ENCODE measurements around the gene AQP7.

AQP7 gene

GRCh38 chr9:33381231-33381791, 21.1 kb downstream of the AQP7 start:
- POLR2A ChIA-PET: interaction anchor here (0.7 kb wide), 1 partner anchor 67 kb away, joined by 8 read pairs; no protein-coding TSS in a partner anchor
- Histone ChIP-seq H3K4me3 (ENCODE audit: low read depth, low read length) (no peak overlapping the region), H3K9me3 (ENCODE audit: control insufficient read depth, insufficient read depth, low read depth, low read length) (no peaks in the 10 kb centered on the region), H3K27ac (ENCODE audit: extremely low read depth, low read depth, low read length) (no peak overlapping the region), H3K4me1 (ENCODE audit: control insufficient read depth, insufficient read depth, low read length) (no peaks in the 10 kb centered on the region), H3K36me3 (ENCODE audit: control insufficient read depth in 2 of 2, insufficient read depth in 1 of 2, low read length in 2 of 2) (no peaks in the 10 kb centered on the region)
- peak; percentile 10; the same call in 1 of the 2 replicates for TF ChIP-seq ZFHX2 (tag by site-specific recombination; conservative IDR thresholded peaks at IDR 0.05)
- no peak for TF ChIP-seq ZNF514 (tag by site-specific recombination; IDR thresholded peaks at IDR 0.05)
- TF ChIP-seq, protein P1, sequence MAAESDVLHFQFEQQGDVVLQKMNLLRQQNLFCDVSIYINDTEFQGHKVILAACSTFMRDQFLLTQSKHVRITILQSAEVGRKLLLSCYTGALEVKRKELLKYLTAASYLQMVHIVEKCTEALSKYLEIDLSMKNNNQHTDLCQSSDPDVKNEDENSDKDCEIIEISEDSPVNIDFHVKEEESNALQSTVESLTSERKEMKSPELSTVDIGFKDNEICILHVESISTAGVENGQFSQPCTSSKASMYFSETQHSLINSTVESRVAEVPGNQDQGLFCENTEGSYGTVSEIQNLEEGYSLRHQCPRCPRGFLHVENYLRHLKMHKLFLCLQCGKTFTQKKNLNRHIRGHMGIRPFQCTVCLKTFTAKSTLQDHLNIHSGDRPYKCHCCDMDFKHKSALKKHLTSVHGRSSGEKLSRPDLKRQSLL (tag by site-specific recombination; IDR thresholded peaks at IDR 0.05): no peak
- no peak for TF ChIP-seq ZBTB17 (tag by site-specific recombination; IDR thresholded peaks at IDR 0.05)
- no peak for TF ChIP-seq ELK4 (IDR thresholded peaks at IDR 0.05; ENCODE audit: borderline replicate concordance, low read depth, low read length)
- no peak for TF ChIP-seq ZNF426 (tag by site-specific recombination; IDR thresholded peaks at IDR 0.05)
- CTCF ChIA-PET: interaction anchor here (1.0 to 2.4 kb wide), 6 partner anchors 10 to 72 kb away, joined by 3 to 6 read pairs (median 4); partner anchors contain the start of gene AQP3

DNA sequence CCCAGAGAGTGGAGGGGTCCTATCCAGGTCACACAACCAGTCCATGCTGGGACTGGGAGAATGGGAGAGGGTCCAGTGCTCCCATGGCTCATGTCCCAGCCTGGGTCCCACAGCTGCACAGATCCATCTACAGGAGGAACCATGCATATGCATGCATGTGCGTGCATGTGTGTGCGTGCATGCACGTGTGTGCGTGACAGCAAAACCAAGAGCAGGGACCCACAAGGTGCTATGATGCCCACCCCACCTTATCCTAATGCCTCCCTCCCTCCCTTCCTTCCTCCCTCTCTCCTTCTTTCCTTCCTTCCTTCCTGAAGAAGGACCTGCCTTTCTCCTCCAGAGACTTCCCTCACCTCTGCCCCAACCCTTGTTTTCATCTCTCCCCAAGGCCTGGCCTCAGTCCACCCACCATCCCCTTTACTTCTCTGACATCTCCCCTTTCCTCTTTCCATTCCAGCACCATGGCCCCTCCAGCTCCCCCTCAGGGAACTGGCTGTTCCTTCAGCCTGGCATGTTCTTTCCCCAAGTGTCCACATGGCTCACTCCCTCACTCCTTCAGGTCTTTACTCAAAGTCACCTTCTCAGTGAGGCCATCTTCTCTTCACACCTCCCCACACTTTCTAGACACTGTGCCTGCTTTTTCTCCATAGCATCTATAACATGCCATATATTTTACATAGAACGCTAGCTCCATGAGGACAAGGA, 21.8 kb downstream of the AQP7 start:
- POLR2A ChIA-PET: interaction anchor here (0.7 to 1.9 kb wide), 2 partner anchors 67 to 93 kb away, joined by 5 to 8 read pairs; partner anchors contain the start of gene NOL6
- Histone ChIP-seq H3K27ac (ENCODE audit: extremely low read depth, low read depth, low read length) (no peak overlapping the region), H3K4me1 (ENCODE audit: control insufficient read depth, insufficient read depth, low read length) (no peaks in the 10 kb centered on the region), H3K9me3 (ENCODE audit: control insufficient read depth, insufficient read depth, low read depth, low read length) (no peaks in the 10 kb centered on the region), H3K36me3 (ENCODE audit: control insufficient read depth in 2 of 2, insufficient read depth in 1 of 2, low read length in 2 of 2) (no peaks in the 10 kb centered on the region), H3K4me3 (ENCODE audit: low read depth, low read length) (no peak overlapping the region)
- CTCF ChIA-PET: interaction anchor here (0.5 to 2.4 kb wide), 9 partner anchors 11 to 86 kb away, joined by 3 to 6 read pairs (median 3); partner anchors contain the start of gene AQP3
- TF ChIP-seq ZNF366 (tag by site-specific recombination; conservative IDR thresholded peaks at IDR 0.05) (peak; percentile 65), ZNF416 (tag by site-specific recombination; IDR thresholded peaks at IDR 0.05) (no peak), ZNF341 (tag by site-specific recombination; IDR thresholded peaks at IDR 0.05; ENCODE audit: low read depth) (peak; percentile 30; the same call in 1 of the 2 replicates)

- Histone ChIP-seq H3K4me1 (ENCODE audit: control insufficient read depth, insufficient read depth, low read length) (no peaks in the 10 kb centered on the region), H3K4me3 (ENCODE audit: low read depth, low read length) (no peak overlapping the region), H3K9me3 (ENCODE audit: control insufficient read depth, insufficient read depth, low read depth, low read length) (no peaks in the 10 kb centered on the region), H3K36me3 (ENCODE audit: control insufficient read depth in 2 of 2, insufficient read depth in 1 of 2, low read length in 2 of 2) (no peaks in the 10 kb centered on the region), H3K27ac (ENCODE audit: extremely low read depth, low read depth, low read length) (no peak overlapping the region)
- CTCF ChIA-PET: interaction anchor here (0.5 to 2.4 kb wide), 11 partner anchors 12 to 342 kb away, joined by 3 to 6 read pairs (median 3); partner anchors contain the start of gene AQP3
- POLR2A ChIA-PET: interaction anchor here (1.9 kb wide), 1 partner anchor 94 kb away, joined by 5 read pairs; the partner anchor contains the start of gene NOL6
- TF ChIP-seq ZNF549 (tag by site-specific recombination; IDR thresholded peaks at IDR 0.05) (no peak), HOXA7 (CRISPR knock-in tag; IDR thresholded peaks at IDR 0.05; ENCODE audit: borderline replicate concordance) (no peak), ZNF169 (tag by site-specific recombination; IDR thresholded peaks at IDR 0.05) (no peak), MZF1 (tag by site-specific recombination; IDR thresholded peaks at IDR 0.05; ENCODE audit: borderline replicate concordance) (no peak), ZNF521 (tag by site-specific recombination; IDR thresholded peaks at IDR 0.05) (no peak)
- TF ChIP-seq, protein P2, sequence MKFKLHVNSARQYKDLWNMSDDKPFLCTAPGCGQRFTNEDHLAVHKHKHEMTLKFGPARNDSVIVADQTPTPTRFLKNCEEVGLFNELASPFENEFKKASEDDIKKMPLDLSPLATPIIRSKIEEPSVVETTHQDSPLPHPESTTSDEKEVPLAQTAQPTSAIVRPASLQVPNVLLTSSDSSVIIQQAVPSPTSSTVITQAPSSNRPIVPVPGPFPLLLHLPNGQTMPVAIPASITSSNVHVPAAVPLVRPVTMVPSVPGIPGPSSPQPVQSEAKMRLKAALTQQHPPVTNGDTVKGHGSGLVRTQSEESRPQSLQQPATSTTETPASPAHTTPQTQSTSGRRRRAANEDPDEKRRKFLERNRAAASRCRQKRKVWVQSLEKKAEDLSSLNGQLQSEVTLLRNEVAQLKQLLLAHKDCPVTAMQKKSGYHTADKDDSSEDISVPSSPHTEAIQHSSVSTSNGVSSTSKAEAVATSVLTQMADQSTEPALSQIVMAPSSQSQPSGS (tag by site-specific recombination; IDR thresholded peaks at IDR 0.05; ENCODE audit: low read depth): no peak
Observed at GRCh38 chr9:33379666-33380389, 22.5 kb downstream of the AQP7 start.

Data from HEK293 (cell line).